GM12891 (cell line): ENCODE measurements around the gene CNNM2.

Source experiments
- DNase-seq: peaks from one replicate; pipeline ENCODE4 v3.0.0; 2011; ENCODE audit warnings: low spot score; ENCODE audit not compliant: insufficient read length
- FAIRE-seq: peaks from 2 replicates; lab custom pipeline; 2011; peaks lifted over from hg19 to GRCh38; lab: Jason Lieb, UNC
- PAX5 ChIP-seq: IDR thresholded peaks from 2 replicates; pipeline ENCODE4 v1.6.1; 2011; ENCODE audit warnings: low read length, moderate library complexity, mild to moderate bottlenecking; ENCODE audit not compliant: insufficient read depth, severe bottlenecking
- POLR2A ChIP-seq: IDR thresholded peaks from 2 replicates; pipeline ENCODE4 v1.6.1; 2011; ENCODE audit warnings: low read depth, low read length, control low read depth
- POLR2AphosphoS5 ChIP-seq: IDR thresholded peaks from 2 replicates; pipeline ENCODE4 v1.6.1; 2011; ENCODE audit warnings: low read depth, low read length, control low read depth
- POU2F2 ChIP-seq: IDR thresholded peaks from 2 replicates; pipeline ENCODE4 v1.6.1; 2011; ENCODE audit warnings: low read depth, mild to moderate bottlenecking, control low read depth, low read length, moderate library complexity
- SPI1 ChIP-seq: IDR thresholded peaks from 2 replicates; pipeline ENCODE4 v1.6.1; 2011; ENCODE audit warnings: low read depth, low read length, control low read depth
- TAF1 ChIP-seq: IDR thresholded peaks from 2 replicates; pipeline ENCODE4 v1.6.1; 2011; ENCODE audit warnings: low read depth, low read length, control low read depth

The CNNM2 gene

DNA sequence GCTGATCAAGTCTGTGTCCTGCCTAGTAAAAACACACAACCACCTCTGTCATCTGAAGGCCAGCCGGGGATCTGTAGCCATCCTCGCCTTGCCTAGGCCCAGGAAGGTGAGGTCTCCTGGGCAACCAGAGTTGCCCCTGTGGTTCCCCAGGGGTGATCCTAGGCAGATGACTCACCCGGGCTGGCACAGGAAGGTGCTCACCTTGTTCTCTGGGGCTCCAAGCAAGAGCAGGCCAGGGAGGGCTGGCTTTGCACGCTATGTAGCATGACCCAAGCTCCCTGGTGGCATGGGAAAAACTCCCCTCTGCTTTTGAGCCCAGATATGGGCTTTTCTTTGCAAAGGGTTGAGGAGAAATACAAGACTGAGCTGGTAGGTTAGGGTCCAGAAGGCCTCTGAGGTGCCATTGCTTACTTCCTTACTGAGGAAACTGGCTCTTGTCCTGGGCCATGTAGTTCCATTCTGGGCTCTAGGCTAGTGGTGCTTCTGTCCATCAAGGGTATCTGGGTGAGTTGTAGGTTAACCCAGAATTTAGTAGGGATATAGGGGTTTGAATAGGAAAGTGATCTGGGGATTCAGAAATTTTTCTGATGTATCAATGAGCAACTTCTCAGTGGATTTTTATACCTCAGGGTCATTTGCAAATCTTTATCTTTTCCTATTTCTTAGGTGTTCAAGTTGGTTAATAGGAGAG, 162.9 kb downstream of the CNNM2 start:
- TF ChIP-seq POLR2A, result no peak
- TF ChIP-seq PAX5, result no peak
- no peak for TF ChIP-seq POLR2AphosphoS5
- TF ChIP-seq TAF1, result no peak
- TF ChIP-seq SPI1, result no peak
- TF ChIP-seq POU2F2, result no peak
- DNase-seq (no peak), FAIRE-seq (no peak)

DNA sequence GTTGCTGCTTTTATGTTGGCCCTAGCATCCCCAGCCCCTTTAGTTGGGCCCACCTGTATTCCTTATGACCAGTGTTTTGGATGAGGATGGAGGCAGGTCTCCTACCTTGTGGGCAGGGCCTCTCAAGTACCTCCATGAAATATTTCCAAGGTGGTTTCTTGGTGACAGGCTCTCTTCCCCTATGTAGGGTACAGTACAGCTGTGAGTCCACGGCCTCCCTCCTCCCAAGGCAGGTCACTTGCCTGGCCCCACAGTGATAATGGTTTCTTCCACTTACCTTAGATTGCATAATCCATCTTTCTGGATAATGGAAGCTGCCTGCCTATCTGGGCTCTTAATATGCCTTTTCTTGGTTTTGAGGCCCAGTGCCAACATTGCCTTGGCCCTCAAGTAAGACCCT, 164.6 kb downstream of the CNNM2 start:
- DNase-seq, result no peak
- FAIRE-seq, result no peak
- no peak for TF ChIP-seq POLR2AphosphoS5
- TF ChIP-seq SPI1, result no peak

DNA sequence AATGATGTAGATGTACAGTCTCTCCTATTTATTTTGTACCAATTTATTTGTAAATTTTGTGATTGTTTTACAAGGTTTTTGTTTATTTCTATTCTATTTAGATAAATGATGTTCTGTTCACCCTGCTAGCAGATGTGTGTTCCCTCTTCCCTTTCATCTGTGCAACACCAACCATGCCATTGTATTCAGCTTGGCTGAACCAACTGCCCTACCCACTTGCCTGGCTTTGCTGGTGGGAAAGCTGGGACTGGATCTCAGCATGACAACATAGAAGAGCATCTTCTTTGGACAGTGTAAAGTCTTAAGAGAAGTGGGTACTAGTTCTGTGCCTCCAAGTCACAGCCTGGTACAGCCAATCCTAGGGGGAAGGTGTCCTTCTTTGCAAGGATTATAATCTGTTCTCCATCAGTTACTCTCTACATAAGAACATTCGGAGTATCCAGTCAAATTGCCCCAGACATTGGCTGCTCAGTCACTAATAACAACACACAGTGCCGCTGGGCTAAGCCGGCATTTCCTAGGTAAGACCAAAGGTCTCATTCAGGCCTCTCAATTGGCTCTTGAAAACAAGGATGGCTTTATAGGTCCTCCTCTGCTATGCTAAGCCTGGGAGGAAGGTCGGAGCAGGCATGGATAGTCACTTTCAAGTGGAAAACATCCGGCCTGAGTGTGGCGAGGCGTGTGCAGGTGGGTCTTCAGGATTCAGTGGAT, 165.3 kb downstream of the CNNM2 start:
- TF ChIP-seq SPI1 (no peak), PAX5 (no peak), POU2F2 (no peak), POLR2AphosphoS5 (no peak)
- no peak for DNase-seq
- no peak for FAIRE-seq

DNA sequence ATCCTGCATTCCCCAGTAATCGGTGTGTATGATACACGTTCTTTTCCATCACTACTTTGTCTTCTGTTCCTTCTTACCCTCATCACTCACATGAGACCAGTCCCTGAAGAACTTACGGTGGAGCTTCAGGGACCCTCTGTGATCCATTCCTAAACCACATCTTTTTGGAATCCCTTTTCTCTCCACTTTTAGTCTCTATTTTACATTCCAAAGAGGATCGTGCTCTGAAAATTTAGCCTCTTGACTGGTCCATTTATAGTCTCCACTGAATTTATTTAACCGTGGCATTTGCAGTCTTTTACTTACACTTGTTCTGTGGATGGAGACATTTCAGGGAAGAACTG, 165.9 kb downstream of the CNNM2 start:
- no peak for FAIRE-seq
- TF ChIP-seq POLR2AphosphoS5, result no peak
- no peak for TF ChIP-seq PAX5
- no peak for TF ChIP-seq POLR2A
- TF ChIP-seq SPI1, result no peak
- no peak for TF ChIP-seq TAF1
- no peak for TF ChIP-seq POU2F2
- no peak for DNase-seq

DNA sequence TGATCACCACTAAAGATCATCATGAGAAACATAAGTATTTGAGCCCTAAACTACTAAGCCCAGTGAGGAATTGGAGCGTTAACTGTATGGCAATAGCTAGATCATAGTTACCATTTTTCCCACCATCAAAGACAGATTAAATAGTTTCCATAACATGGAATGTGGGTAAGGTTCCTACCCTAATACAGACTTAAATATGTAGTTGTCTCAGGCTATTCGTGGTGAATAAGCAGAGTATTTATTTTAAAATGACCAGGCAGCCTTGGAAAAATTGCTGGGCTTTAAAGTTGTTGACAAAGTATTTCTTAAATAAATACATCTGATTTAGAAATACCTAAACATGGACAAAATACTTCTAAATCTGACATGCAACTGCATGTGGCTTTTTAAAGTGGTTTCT, 168.2 kb downstream of the CNNM2 start:
- no peak for TF ChIP-seq POU2F2
- TF ChIP-seq POLR2AphosphoS5, result no peak
- TF ChIP-seq SPI1, result no peak
- TF ChIP-seq TAF1, result no peak
- TF ChIP-seq PAX5, result no peak
- TF ChIP-seq POLR2A, result no peak
- FAIRE-seq (no peak), DNase-seq (no peak)

DNA sequence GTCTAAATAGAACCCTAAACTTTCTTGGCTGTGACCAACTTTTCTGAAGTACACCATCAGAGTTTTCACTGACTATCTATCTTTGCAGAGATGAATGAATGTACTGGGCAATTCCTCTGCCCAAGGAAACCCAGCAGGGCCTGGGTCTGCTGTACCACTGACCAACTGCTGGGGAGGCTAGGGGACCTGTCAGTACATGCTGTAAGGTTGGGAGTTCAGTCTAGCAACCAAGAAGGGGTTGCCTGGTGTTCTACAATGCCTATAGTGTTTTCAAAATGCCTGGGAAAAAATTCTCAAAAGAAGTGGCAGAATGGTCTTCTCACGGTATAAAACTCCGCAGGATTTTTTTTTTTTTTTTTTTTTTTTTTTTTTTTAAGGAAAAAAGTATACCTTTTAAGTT, 168.7 kb downstream of the CNNM2 start:
- TF ChIP-seq POLR2AphosphoS5, result no peak
- no peak for TF ChIP-seq SPI1
- TF ChIP-seq POU2F2, result no peak
- no peak for TF ChIP-seq POLR2A
- no peak for TF ChIP-seq TAF1
- no peak for TF ChIP-seq PAX5
- FAIRE-seq (no peak), DNase-seq (no peak)

DNA sequence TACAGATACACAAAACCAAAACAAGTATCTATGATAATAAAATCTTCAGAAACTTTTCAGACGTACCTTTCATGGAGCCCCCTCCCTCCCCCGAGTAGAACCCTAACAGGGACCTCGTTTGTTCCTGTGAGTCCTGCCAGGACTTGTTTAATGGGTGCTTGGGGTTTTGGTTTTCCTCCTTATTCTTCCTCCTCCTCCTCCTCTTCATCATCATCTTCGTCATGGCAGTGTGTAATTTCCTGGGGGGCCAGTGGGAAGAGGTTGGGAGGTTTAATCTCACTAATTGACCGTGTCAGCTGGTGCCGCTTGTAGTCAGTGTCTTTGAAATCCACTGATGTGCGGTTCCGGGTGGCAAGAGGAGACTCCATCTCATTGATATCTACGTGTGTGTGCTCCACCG, 171.4 kb downstream of the CNNM2 start:
- DNase-seq, result no peak
- no peak for FAIRE-seq
- no peak for TF ChIP-seq POU2F2
- TF ChIP-seq POLR2AphosphoS5, result no peak
- TF ChIP-seq POLR2A, result no peak
- TF ChIP-seq TAF1, result no peak
- TF ChIP-seq PAX5, result no peak
- TF ChIP-seq SPI1, result no peak

DNA sequence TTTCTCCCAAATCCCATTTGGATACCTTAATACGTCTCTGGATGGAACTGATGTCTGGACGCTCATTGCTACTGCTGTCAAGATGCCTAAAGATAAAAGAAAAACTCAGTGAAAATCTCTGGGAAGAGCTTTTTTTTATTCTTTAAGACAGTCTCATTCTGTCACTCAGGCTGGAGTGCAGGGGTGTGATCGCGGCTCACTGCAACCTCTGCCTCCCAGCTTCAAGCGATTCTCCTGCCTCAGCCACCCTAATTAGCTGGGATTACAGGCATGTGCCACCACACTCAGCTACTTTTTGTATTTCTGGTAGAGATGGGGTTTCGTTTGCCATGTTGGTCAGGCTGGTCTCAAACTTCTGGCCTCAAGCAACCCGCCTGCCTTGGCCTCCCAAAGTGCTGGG, 172.8 kb downstream of the CNNM2 start:
- FAIRE-seq, result no peak
- TF ChIP-seq TAF1 (no peak), POU2F2 (no peak), PAX5 (no peak), POLR2A (no peak), POLR2AphosphoS5 (no peak), SPI1 (no peak)
- no peak for DNase-seq

DNA sequence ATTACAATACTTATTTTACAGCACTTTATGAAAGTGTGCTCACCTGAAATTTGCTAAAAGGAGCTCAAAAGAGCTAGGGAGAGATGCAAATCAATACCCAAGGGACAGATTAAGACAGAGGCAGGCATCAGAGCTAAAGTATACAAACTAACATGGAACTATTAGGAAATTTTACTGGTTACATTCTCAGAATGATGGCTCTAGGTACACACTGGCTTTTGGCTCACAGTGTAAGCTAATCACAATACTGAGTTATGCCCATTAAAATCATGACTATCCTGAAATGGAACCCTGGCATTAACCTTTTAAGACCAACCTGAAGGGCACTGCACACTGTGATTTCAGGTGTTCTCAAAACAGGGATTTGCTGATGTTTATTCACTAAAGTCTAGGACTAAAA, 176.9 kb downstream of the CNNM2 start:
- no peak for TF ChIP-seq PAX5
- TF ChIP-seq POLR2AphosphoS5, result no peak
- TF ChIP-seq POLR2A, result no peak
- TF ChIP-seq TAF1, result no peak
- no peak for TF ChIP-seq SPI1
- TF ChIP-seq POU2F2, result no peak
- no peak for FAIRE-seq
- DNase-seq, result no peak
